IPS DF 19.7 (cell line): ENCODE measurements around the gene SSH3.
A peak's percentile ranks its signal among the peaks of the same experiment; 100 is the strongest.
"Not testable (repeated sequence)": the region's sequence is repeated elsewhere in the genome, so short reads cannot be mapped to it uniquely, and the experiment has no call there.

ENCODE experiments used
- DNase-seq: peaks from one replicate; pipeline ENCODE4 v3.0.0-alpha.2; 2013; ENCODE audit warnings: low read depth, low spot score

SSH3 gene

GRCh38 chr11:67312187-67313021 is 9.1 kb downstream of the SSH3 start:
- DNase-seq, result no peak

- DNase-seq, result no peak
Observed at GRCh38 chr11:67313125-67313890, 10.0 kb downstream of the SSH3 start.

- no peak for DNase-seq
Observed at GRCh38 chr11:67314218-67314617, 10.9 kb downstream of the SSH3 start.

GRCh38 chr11:67315325-67315909 is 12.1 kb downstream of the SSH3 start:
- DNase-seq, result no peak

- no peak for DNase-seq
Observed at GRCh38 chr11:67316882-67317204, 13.5 kb downstream of the SSH3 start.

GRCh38 chr11:67317205-67317887 is 14.0 kb downstream of the SSH3 start:
- peak; percentile 86 for DNase-seq

GRCh38 chr11:67317888-67318555 is 14.7 kb downstream of the SSH3 start:
- DNase-seq, result no peak

GRCh38 chr11:67318876-67319275 is 15.5 kb downstream of the SSH3 start:
- not testable (repeated sequence) for DNase-seq

- DNase-seq, result no peak
Observed at GRCh38 chr11:67320011-67320410, 16.7 kb downstream of the SSH3 start.

- no peak for DNase-seq
Observed at GRCh38 chr11:67320691-67321090, 17.4 kb downstream of the SSH3 start.

GRCh38 chr11:67321313-67321871 is 18.1 kb downstream of the SSH3 start:
- no peak for DNase-seq

- no peak for DNase-seq
Observed at GRCh38 chr11:67322049-67322448, 18.7 kb downstream of the SSH3 start.

- no peak for DNase-seq
Observed at GRCh38 chr11:67323526-67323925, 20.2 kb downstream of the SSH3 start.

- DNase-seq, result no peak
Observed at GRCh38 chr11:67332081-67332691, 28.9 kb downstream of the SSH3 start.

- DNase-seq, result no peak
Observed at GRCh38 chr11:67337257-67337656, 33.9 kb downstream of the SSH3 start.

GRCh38 chr11:67344264-67344663 is 40.9 kb downstream of the SSH3 start:
- DNase-seq, result no peak

- DNase-seq, result no peak
Observed at GRCh38 chr11:67345247-67345919, 42.1 kb downstream of the SSH3 start.

- DNase-seq, result no peak
Observed at GRCh38 chr11:67345920-67346819, 42.8 kb downstream of the SSH3 start.
